Erythroblast (primary cell): ENCODE results near the gene IL10RA.

Source experiments
- GATA1 ChIP-seq: IDR thresholded peaks from 2 replicates; pipeline ENCODE4 v1.6.1; 2011; ENCODE audit warnings: low read depth, mild to moderate bottlenecking, control low read depth, low read length, moderate library complexity
- POLR2A ChIP-seq: IDR thresholded peaks from 2 replicates; pipeline ENCODE4 v1.6.1; 2011; ENCODE audit warnings: mild to moderate bottlenecking, low read length

DNA sequence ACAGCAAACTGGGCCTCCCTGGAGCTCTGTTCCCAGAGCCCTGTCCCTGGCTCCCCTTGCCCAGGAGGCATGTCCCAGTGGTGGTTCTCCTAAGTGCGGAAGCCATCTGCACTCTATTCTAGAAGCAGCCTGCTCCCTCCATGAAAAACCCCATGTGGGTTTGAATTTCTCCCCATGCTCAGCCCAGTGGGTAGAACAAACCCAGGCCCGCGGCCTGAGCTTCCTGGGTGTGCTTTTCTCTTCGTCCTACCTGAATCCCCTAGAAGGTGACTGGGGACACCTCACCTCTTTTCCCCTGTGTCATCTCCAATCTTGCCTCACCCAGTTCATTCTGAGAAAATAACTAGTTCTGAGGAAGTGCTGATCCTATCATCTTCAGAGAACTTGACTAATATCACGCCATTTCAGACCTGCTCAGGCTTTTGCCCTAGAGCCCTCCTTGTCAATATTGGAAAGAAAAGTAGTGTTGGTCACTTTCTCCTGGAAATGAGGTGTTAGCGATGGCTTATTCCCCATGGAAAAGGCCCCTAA lies 15.9 kb downstream of the IL10RA start:
- no peak for TF ChIP-seq POLR2A
- no peak for TF ChIP-seq GATA1
